ENCODE results near the gene DNAJC4.
A peak's percentile ranks its signal among the peaks of the same experiment; 100 is the strongest.
"Not testable (repeated sequence)": the region's sequence is repeated elsewhere in the genome, so short reads cannot be mapped to it uniquely, and the experiment has no call there.

The DNAJC4 gene

DNA sequence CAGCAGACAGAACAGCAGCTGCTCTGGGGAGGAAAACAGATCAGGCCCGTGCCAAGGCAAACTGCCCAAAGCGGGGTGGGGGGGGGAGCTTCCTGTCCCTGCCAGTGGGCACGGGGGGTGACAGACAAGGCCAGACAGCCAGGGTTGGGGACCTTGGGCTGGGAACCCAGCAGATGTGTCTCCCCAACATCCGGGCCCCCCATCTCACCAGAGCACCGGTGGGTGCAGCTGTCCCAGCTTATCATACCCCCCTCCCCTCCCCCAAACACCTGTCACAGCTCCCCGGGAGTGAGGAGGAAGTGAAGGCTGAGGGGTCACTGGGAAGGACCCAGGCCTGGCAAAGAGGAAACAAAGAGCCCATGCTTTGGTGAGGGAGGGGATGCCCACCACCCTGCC is 15.1 kb downstream of the DNAJC4 start:
- DNase-seq (ENCODE audit: low spot score) = peak; percentile 85

DNA sequence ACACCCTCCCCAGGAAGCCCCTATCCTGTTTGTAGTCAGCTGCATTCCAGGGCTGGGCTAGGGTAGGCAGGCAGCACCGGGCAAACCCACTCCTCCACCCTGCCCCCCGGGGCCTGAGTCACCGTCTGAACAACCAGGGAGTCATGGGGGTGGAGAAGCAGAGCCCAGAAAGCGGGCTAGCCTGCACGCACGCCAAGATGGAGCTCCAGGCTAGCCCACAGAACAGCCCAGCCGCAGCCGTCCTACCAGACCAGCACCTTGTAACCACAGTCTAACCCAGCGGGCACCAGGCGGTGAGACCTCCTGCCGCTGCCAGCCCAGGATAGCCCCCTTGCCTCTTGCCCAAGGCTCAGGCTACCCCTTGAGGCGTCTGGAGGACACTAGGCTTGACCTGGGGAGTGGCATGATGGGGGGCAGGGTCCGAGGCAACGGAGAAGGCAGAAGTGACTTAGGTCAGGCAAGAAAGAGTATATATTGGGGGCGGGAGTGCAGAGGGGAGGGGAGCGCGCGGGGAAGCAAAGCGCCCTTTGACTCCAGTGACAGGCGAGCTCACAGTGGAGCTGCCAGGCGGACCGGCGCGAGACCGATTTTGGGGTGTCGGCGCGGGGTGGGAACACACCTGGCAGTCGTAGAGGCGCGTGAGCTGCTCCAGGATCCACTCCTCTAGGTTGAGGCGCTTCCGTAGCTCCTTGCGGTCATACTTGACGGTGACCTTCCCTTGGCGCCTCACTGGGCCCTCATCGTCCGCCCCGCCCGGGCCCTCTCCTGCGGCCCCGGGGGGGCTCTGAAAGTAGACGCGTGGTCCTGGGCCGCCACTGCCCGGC is 15.7 kb downstream of the DNAJC4 start:
- peak; percentile 84 for DNase-seq (ENCODE audit: low spot score)

DNA sequence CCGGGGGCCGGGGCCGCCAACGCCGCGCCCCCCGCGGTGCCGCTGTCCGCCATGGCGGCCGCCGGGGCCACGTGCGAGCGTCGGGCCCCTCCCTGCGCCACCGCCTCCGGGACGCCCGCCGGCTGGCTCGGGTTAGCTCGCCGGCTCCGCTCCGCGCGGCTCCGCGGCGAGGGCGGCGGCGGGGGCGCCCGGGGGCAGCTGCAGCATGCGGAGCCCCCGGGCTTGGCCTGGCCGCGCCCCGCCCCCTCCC is 16.2 kb downstream of the DNAJC4 start:
- not testable (repeated sequence) for DNase-seq (ENCODE audit: low spot score)

DNA sequence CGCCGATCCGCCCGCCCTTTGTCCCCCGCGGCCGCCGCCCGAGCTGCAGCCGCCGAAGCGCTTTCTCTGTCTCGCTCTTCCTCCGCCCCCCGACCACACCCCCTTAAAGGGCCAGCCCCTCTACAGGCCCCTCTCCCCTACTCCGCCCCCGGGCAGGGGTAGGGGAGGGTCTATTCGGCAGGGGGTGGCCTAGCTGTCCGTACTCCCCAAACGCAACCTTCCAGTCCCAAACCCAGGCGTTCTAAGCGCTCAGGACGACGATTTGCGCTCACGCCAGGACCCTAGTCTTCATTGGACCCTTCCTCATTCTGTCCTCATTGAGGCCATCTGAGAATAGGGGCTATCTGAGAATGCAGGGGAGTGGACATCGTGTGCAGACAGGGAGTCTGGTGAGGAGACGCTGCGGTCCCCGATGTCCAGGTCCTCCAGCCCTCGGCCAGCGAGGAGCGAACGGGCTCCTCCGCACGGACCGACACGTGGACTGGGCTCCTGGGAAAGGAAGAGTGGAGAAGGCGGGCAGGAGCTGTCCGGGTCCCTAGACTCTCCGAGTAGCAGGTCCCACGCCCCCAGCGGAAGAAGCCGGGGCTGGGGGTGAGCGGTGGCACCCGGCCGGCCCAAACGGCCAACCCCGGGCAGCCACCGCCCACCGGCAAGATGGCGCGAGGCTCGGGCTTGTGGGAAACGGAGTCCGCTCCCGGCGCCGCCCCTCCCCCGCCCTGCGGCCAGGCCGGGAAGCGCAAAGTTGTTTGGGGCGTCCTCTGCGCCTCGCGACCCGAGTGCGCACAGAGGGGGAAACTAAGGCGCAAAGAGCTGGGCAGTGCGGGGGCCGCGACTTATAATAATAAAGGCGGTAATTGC is 16.8 kb downstream of the DNAJC4 start, which contains the start of gene PPP1R14B:
PPP1R14B (minus strand) TSS at position 73 of the 858 bp plus-strand sequence. CDS start 270 bp downstream, outside the sequence.
- peak; percentile 91 for DNase-seq (ENCODE audit: low spot score)

DNA sequence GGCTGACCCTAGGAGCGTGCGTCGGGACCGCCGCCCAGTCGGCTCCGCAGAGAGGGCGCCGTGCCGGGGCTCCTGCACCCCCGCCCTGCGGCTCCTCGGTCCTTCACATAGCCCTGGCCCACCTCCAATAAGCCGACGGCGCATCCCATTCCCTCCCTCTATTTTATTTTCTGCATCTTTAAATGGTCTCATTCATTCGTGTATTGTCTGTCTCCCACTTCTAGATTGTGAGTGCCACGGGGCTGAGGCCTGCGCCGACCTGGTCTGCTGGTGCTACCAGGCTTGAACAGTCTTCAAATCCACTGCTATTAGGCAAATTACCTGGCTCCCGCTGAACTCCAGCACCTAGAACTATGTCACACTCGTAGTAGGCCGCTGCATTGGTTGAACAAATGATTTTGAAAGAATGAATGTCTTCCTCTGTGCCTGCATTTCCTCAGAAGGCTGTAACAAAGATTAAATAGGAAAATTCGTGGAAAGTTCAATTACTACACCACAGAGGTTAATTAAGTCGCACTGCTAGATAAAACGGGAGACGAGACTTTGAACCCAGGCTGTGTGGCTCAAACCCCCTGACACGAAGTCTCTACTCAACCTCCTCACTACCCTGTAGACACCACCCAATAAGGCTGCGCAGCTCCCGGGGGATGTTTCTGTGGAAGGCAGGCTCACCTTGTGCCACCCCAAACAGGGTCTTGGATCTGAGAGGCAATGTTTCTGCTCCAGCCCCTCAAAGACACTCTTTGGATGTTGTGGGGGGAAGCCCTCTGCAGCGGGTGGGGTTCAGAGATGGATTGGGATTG is 17.6 kb downstream of the DNAJC4 start:
- no peak for DNase-seq (ENCODE audit: low spot score)

DNA sequence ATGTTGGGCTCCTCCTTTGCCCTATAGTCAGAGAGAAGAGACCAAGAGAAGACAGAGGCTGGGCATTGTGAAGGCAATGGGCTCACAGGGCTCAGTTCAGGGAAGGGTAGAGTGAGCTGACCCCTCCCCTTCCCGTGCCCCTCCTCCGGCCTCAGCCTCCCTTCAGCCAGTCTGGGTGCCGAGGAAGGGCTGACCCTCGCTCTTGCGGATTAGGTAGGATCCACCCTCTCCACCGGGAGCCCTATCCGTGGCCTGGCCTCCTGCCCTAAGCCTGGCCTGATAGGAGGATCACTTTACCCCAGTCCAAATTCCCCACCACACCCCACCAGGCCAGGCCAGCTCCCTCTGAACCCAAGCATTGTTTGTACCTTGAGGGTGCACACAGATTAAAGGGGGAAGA is 18.2 kb downstream of the DNAJC4 start:
- DNase-seq (ENCODE audit: low spot score) = no peak

DNA sequence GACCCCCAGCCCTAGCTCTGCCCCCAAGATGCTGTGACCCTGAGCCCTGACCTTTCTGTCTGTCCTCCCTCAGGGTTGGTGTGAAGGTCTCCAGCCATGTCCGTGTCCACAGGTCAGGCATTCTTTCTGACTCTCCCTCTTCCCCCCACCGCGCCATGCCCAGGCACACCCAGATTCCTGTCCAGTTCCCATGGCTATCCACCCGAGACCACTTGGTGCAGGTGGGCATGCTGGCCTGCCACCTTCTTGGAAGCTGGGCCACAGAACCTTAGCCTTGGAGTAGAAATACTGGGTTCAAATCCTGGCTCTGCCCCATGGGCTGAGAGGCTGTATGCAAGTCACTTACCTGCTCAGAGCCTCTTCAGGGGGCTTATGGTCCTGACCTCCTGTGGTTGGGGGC is 18.7 kb downstream of the DNAJC4 start:
- no peak for DNase-seq (ENCODE audit: low spot score)

DNA sequence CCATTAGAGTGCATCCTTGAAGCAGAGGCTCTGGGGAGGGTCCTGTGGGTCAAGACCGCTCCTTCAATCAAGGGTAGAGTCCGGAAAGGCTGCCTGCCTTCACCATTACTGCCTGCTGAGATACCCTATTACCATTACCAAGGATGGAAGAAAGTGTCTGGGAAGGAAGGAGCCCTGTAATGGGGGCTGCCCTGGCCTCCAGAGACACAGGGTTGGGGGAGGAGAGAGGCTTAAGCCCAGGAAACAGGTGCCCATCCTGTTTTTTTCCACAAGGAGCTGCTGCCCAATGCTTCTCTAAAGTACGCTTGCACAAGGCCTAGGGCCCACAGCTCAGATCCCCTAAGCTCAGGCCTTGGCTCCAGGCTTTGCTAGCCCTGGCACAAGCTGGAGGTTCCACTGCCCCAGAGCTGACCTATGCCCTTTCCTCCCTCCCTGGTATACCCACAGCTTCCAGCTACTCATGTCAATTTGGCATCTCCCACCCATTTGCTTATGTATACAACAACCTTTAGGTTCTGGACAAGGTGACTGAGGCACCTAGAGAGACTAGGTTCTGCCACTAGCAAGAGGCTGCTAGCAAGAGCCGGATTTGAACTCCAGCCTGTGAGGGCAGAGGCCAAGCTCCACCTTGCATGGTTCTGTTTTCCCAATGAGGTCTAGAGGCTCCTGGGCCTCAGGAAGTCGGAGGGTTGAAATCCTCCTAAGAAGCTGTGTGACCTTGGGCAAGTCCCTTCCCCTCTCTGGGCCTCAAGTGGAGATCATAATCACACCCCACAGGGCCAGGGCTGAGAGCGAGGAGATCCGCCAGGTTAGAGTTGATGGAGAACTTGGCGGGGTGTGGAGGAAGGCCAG is 19.4 kb downstream of the DNAJC4 start:
- DNase-seq (ENCODE audit: low spot score) = no peak

DNA sequence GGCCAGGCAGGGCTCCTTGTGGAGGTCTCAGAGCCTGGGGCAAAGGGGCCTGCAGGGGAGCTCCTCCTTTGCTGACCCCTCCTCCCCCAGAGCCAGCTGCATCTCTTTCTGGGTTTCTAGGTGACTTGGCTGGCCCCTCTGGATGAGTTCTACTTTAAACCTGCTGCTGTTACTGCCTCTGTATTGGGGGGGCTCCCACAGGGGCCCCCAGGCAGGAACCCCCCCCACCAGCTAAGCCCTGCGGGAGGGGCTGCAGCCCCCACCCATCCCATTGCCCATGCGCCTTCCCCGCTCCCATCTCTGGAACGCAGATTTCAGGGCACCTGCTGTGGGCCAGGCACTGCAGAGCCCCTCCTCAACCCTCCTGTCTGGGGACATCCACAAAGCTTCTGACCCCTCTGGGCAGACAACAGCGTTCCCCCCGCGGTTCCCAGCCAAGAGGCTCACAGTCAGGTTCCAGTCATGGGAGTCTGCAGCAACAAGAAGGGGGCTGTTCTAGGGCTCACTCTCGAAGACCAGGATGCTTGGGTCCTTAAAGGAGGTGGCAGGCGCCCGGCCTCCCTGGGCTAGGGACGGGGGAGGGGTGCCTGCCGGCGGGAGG is 20.2 kb downstream of the DNAJC4 start:
- no peak for DNase-seq (ENCODE audit: low spot score)

DNA sequence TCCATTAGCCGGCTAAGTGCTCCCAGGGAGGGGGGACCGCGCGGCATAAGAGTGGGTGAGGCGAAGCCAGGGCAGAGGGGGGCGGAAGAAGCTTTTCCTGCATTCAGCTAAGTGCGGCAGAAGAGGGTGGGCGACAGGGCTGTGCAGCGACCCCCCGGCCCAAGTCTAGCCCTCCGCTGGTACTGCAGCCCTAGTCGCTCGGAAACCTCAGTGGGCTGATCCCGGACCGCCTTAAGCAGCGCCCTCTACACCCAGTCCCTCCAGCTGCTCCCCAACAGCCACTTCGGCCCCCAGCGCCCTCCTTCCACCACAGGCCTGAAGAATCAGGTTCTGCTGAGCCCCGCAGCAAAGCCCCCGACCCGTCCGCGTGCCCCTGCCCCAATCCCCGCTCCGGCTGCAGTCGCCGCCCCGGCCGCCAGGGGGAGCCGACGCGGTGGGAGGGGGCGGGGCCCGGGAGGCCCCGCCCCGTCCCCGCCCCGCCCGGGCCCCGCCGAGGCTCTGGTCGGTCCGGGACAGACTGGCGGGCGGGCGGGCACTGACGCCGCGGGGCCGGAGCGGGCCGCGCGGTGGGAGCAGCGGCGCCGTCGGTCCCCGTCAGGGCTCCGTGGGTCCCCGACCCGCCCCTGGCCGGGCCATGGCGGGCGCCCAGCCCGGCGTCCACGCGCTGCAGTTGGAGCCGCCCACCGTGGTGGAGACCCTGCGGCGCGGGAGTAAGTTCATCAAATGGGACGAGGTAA is 20.8 kb downstream of the DNAJC4 start, which contains the start of gene PLCB3:
PLCB3 (plus strand) TSS at position 515 of the 737 bp plus-strand sequence; CDS start at position 635, 120 bp downstream.
- DNase-seq (ENCODE audit: low spot score) = peak; percentile 84

DNA sequence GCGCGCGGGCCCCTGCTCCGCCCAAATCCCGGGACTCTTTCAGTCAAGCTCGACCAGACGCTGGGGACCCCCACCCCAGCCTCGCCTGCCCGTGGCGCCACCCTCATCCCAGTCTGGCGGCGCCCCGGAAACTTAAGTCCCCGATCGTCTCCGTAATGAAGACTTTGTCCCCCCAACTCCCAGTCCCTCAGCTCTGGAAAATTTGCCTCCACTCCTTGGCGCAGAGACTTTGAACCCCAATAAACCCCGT is 21.3 kb downstream of the DNAJC4 start:
- DNase-seq (ENCODE audit: low spot score) = no peak

DNA sequence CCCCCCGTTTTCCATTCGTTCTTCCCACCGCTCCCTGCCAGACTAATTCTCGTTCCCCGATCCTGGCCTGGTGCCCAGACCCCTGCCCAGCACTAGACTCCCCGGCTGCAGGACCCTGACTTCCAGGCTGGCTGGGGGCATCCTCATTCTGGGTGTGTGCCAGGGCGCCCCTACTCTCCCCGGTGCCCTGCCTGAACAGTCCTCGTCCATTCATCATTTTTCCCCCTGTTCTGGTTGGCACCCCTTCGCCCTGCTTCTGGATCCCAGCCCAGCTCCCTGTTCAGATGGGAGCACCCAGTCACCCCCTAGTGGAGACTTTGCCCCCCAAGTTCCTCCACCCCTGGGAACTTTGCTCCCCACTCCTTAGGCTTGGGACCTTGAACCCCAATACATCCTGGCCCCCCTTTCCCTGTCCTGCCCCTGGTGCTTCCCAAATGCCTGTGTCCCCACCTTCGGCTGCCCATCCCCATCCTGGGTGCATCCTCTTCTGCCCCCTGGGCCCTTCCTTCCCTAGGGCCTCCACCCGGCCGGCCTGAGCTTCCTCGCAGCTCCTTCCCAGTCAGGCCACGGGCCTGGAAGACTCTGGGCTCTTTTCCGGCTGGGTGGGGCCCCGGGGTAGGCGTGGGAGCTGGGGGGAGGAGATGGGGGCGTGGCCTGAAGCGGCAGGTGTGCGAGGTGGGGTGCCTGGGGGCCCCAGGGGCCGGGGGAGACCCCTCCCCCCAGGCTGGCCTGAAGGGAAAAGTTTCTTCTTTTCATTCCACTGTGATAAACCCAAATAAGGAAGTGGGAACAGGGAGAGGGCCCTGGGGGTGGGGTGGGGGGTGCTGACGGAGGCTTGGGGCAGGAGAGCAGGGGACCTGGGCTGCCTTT is 21.9 kb downstream of the DNAJC4 start:
- DNase-seq (ENCODE audit: low spot score) = peak; percentile 66

DNA sequence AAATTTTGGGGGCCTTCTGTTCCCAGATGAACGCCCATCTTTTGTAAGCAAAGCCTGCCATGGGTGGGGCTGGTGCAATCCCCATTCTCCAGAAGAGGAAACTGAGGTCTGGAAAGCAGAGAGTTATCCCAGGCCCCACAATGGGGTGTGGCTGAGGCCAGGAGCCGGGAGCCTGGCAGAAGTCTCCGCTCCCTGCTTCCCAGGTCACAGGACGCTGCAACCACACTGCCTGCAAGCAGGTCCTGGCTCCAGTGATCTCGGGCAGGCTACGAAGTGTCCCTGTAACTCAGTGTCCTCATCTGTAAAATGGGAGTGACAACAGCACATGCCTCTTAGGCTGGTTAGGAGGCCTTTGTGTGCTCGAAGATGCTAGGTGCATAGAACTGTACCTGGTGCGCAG is 22.7 kb downstream of the DNAJC4 start:
- DNase-seq (ENCODE audit: low spot score) = no peak

DNA sequence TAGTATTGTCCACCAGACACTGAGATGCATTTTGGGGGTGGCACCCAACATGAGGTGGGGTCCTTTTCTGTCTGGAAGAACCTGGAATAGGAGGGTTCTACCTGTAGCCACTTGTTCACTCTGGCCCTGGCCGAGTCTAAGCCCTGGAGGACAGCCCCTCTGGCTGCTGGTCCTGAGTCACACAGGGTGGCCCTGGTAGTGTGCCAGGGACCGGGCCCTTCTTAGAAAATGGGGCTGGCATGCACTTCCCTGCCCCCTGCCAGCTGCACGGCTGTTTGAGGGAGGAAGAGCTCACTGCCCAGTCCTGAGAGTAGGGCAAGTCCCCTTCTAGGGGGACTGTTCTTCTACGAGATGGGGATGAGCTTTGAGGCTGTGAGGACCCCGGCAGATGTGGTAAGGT is 23.1 kb downstream of the DNAJC4 start:
- DNase-seq (ENCODE audit: low spot score) = no peak

DNA sequence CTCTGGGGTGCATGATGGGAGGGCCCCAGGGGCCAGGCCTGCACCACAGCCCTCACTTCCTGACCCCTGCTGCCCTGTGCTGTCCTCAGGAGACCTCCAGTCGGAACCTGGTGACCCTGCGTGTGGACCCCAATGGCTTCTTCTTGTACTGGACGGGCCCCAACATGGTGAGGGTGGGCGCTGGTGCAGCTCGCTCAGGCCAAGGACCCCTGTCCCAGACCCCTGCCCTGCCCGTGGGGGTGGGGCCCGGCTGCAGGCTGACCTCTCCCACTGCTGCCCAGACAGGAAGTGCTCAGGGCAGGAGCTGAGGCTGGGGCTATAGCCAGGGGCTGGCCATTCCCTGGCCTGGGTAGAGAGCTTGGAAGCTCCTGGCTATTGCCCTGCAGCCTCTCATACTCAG is 24.0 kb downstream of the DNAJC4 start:
- no peak for DNase-seq (ENCODE audit: low spot score)

DNA sequence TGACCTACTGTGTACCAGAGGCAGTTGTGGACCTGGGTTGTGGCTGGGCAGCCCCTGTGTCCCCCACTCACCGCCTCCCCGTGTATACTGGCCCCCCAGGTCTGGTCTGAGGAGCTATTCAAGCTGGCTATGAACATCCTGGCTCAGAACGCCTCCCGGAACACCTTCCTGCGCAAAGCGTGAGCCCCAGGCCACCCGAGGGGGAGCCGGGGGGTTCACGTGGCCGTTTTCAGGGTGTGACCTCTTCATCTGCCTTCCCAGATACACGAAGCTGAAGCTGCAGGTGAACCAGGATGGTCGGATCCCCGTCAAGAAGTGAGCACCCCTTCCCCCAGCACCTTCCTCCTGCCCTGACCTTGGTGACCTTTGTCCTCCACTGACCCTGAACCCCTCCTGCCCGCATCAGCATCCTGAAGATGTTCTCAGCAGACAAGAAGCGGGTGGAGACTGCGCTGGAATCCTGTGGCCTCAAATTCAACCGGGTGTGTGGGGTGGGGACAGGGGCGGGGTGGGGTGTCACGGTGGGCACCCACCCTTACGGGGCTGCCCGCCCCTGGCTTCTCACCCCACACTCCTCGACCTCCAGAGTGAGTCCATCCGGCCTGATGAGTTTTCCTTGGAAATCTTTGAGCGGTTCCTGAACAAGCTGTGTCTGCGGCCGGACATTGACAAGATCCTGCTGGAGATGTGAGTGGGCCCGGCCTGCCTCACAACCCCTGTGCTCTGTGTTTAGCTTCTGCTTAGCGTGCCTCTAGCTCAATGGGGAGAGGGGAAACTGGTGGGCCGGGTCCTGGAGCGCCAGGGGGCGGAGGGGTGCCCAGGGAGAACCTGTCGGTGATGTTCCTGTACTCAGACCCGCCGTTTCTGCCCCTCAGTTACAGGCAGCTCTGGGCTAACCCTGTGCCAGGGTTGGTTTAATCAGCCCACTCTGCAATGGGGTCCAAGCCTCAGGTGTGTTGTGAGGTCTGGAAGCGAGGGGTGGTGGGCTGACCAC is 25.1 kb downstream of the DNAJC4 start:
- no peak for DNase-seq (ENCODE audit: low spot score)

DNA sequence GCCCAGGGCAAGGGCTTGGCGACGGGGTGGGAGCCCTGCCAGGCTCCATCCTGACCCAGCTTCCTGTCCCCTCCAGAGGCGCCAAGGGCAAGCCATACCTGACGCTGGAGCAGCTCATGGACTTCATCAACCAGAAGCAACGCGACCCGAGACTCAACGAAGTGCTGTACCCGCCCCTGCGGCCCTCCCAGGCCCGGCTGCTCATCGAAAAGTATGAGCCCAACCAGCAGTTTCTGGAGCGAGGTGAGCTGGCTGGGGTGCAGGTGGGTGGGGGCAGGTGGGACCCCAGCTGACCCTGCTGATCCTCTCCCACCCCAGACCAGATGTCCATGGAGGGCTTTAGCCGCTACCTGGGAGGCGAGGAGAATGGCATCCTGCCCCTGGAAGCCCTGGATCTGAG is 26.0 kb downstream of the DNAJC4 start:
- no peak for DNase-seq (ENCODE audit: low spot score)

DNA sequence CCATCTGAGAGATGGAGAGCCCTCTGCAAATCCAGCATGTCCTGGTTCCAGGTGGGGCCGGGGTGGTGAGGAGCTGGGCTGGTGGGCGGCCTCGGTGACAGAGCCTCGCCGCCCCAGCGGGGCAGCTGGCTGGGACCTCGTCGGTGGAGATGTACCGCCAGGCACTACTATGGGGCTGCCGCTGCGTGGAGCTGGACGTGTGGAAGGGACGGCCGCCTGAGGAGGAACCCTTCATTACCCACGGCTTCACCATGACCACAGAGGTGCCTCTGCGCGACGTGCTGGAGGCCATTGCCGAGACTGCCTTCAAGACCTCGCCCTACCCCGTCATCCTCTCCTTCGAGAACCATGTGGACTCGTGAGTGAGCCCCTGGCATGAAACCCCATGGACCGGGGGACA is 28.0 kb downstream of the DNAJC4 start:
- no peak for DNase-seq (ENCODE audit: low spot score)
